Measurements from ENCODE around the gene PPP2R5D.

The PPP2R5D gene

GRCh38 chr6:43016176-43016942, 32.0 kb downstream of the PPP2R5D start:
- Histone ChIP-seq H3K36me3 (replicated peaks; ENCODE audit: low read depth, low read length) (peaks cover 34% of the 10 kb centered on the region), H3K9me3 (ENCODE audit: insufficient read depth, low read length) (no peaks in the 10 kb centered on the region), H4K20me1 (ENCODE audit: insufficient read depth, low read length) (no peaks in the 10 kb centered on the region), H3K4me1 (ENCODE audit: low read length) (peaks cover 20% of the 10 kb centered on the region), H3K79me2 (ENCODE audit: low read length) (peaks cover 31% of the 10 kb centered on the region), H3K4me3 (ENCODE audit: low read length) (no peak overlapping the region), H3K27ac (ENCODE audit: low read length) (no peak overlapping the region), H2AFZ (ENCODE audit: low read depth, low read length) (no peak overlapping the region), H3K27me3 (ENCODE audit: low read depth, low read length) (no peaks in the 10 kb centered on the region), H3K9ac (ENCODE audit: low read length) (no peak overlapping the region), H3K4me2 (ENCODE audit: low read length) (no peak overlapping the region)
- no peak for TF ChIP-seq CTCF (IDR thresholded peaks at IDR 0.05; ENCODE audit: low read depth, low read length)
- TF ChIP-seq EZH2phosphoT487 (IDR thresholded peaks at IDR 0.05; ENCODE audit: low read depth), result no peak

GRCh38 chr6:43016943-43017334, 32.6 kb downstream of the PPP2R5D start:
- Histone ChIP-seq H3K9ac (ENCODE audit: low read length) (no peak overlapping the region), H3K27ac (ENCODE audit: low read length) (no peak overlapping the region), H3K4me2 (ENCODE audit: low read length) (no peak overlapping the region), H3K4me1 (ENCODE audit: low read length) (peaks cover 20% of the 10 kb centered on the region), H3K4me3 (ENCODE audit: low read length) (no peak overlapping the region), H3K27me3 (ENCODE audit: low read depth, low read length) (no peaks in the 10 kb centered on the region), H2AFZ (ENCODE audit: low read depth, low read length) (no peak overlapping the region), H3K36me3 (replicated peaks; ENCODE audit: low read depth, low read length) (peaks cover 28% of the 10 kb centered on the region), H4K20me1 (ENCODE audit: insufficient read depth, low read length) (no peaks in the 10 kb centered on the region), H3K79me2 (ENCODE audit: low read length) (peaks cover 36% of the 10 kb centered on the region), H3K9me3 (ENCODE audit: insufficient read depth, low read length) (no peaks in the 10 kb centered on the region)
- TF ChIP-seq CTCF (IDR thresholded peaks at IDR 0.05; ENCODE audit: low read depth, low read length) (no peak), EZH2phosphoT487 (IDR thresholded peaks at IDR 0.05; ENCODE audit: low read depth) (no peak)

- TF ChIP-seq CTCF (IDR thresholded peaks at IDR 0.05; ENCODE audit: low read depth, low read length), result no peak
- no peak for TF ChIP-seq EZH2phosphoT487 (IDR thresholded peaks at IDR 0.05; ENCODE audit: low read depth)
- no peak overlapping the region for H3K4me2 ChIP-seq (ENCODE audit: low read length)
- H3K4me3 ChIP-seq (ENCODE audit: low read length), result no peak overlapping the region
- H3K9ac ChIP-seq (ENCODE audit: low read length), result no peak overlapping the region
- no peaks in the 10 kb centered on the region for H3K27me3 ChIP-seq (ENCODE audit: low read depth, low read length)
- peaks cover 45% of the 10 kb centered on the region for H3K79me2 ChIP-seq (ENCODE audit: low read length)
- peaks cover 19% of the 10 kb centered on the region for H3K4me1 ChIP-seq (ENCODE audit: low read length)
- H3K9me3 ChIP-seq (ENCODE audit: insufficient read depth, low read length), result no peaks in the 10 kb centered on the region
- peaks cover 27% of the 10 kb centered on the region for H3K36me3 ChIP-seq (replicated peaks; ENCODE audit: low read depth, low read length)
- H3K27ac ChIP-seq (ENCODE audit: low read length), result no peak overlapping the region
- no peak overlapping the region for H2AFZ ChIP-seq (ENCODE audit: low read depth, low read length)
- H4K20me1 ChIP-seq (ENCODE audit: insufficient read depth, low read length), result no peaks in the 10 kb centered on the region
These were observed 34.8 kb downstream of the PPP2R5D start for GRCh38 chr6:43019152-43019551.

GRCh38 chr6:43020052-43020705, 35.8 kb downstream of the PPP2R5D start:
- no peak overlapping the region; the same call in 1 of the 2 replicates for H3K4me2 ChIP-seq (ENCODE audit: low read length)
- H3K4me1 ChIP-seq (ENCODE audit: low read length), result peaks cover 19% of the 10 kb centered on the region
- H3K79me2 ChIP-seq (ENCODE audit: low read length), result peaks cover 40% of the 10 kb centered on the region
- no peak overlapping the region for H3K9ac ChIP-seq (ENCODE audit: low read length)
- H4K20me1 ChIP-seq (ENCODE audit: insufficient read depth, low read length), result no peaks in the 10 kb centered on the region
- H3K36me3 ChIP-seq (replicated peaks; ENCODE audit: low read depth, low read length), result peaks cover 37% of the 10 kb centered on the region
- H2AFZ ChIP-seq (ENCODE audit: low read depth, low read length), result no peak overlapping the region
- H3K27me3 ChIP-seq (ENCODE audit: low read depth, low read length), result no peaks in the 10 kb centered on the region
- no peak overlapping the region for H3K4me3 ChIP-seq (ENCODE audit: low read length)
- H3K27ac ChIP-seq (ENCODE audit: low read length), result no peak overlapping the region
- TF ChIP-seq CTCF (IDR thresholded peaks at IDR 0.05; ENCODE audit: low read depth, low read length) (no peak), EZH2phosphoT487 (IDR thresholded peaks at IDR 0.05; ENCODE audit: low read depth) (no peak)
- no peaks in the 10 kb centered on the region for H3K9me3 ChIP-seq (ENCODE audit: insufficient read depth, low read length)
